Vagina (tissue), 2 donors: ENCODE measurements around the gene FBLN1.

Experiments
- CTCF ChIP-seq, 3 experiments: fragments of 450-650 bp in 2 of 3; fragments of 200-600 bp in 1 of 3; sonication (generic) in 1 of 3; IDR thresholded peaks; one replicate each; pipeline ENCODE4 v1.5.1; 2017 to 2019; ENCODE audit warnings: antibody characterized with exemption in 3 of 3, mild to moderate bottlenecking in 2 of 3, moderate library complexity in 2 of 3
- POLR2A ChIP-seq, 2 donors: fragments of 450-650 bp; IDR thresholded peaks; one replicate each; pipeline ENCODE4 v1.6.1; 2017; ENCODE audit warnings: antibody characterized with exemption in 2 of 2, mild to moderate bottlenecking in 2 of 2, moderate library complexity in 2 of 2
- POLR2AphosphoS5 ChIP-seq, 2 donors: sonication (generic); formaldehyde crosslinking; IDR thresholded peaks; one replicate each; pipeline ENCODE4 v1.9.0; 2017; ENCODE audit warnings: antibody characterized with exemption in 2 of 2, mild to moderate bottlenecking in 2 of 2, low read depth in 1 of 2; ENCODE audit not compliant: insufficient read depth in 1 of 2

GRCh38 chr22:45598596-45599217 lies 96.0 kb downstream of the FBLN1 start:
- no peak for TF ChIP-seq CTCF (IDR thresholded peaks at IDR 0.05)
- no peak for TF ChIP-seq POLR2AphosphoS5 (IDR thresholded peaks at IDR 0.05; ENCODE audit: insufficient read depth in 1 of 2, low read depth in 1 of 2)
- TF ChIP-seq POLR2A (IDR thresholded peaks at IDR 0.05) = no peak
